Femur (tissue), 1 donor: ENCODE measurements around the gene NAGS.
"Not testable (repeated sequence)": the region's sequence is repeated elsewhere in the genome, so short reads cannot be mapped to it uniquely, and the experiment has no call there.

Source experiments
- DNase-seq: peaks from one replicate; pipeline ENCODE4 v3.0.0-alpha.2; 2017

The NAGS gene

GRCh38 chr17:43984521-43984920 lies 19.9 kb upstream of the NAGS start:
- DNase-seq = no peak

GRCh38 chr17:43986225-43986981 lies 18.0 kb upstream of the NAGS start:
- no peak for DNase-seq

GRCh38 chr17:43987131-43988021 lies 17.0 kb upstream of the NAGS start:
- DNase-seq = no peak

GRCh38 chr17:43988301-43988700 lies 16.1 kb upstream of the NAGS start:
- no peak for DNase-seq

- no peak for DNase-seq
These were observed 11.8 kb upstream of the NAGS start for GRCh38 chr17:43992641-43993040.

GRCh38 chr17:43994272-43995149 lies 9.9 kb upstream of the NAGS start:
- DNase-seq = peak; percentile 70

GRCh38 chr17:43995150-43995471 lies 9.3 kb upstream of the NAGS start:
- DNase-seq = no peak

GRCh38 chr17:43997180-43997579 lies 7.2 kb upstream of the NAGS start:
- DNase-seq = not testable (repeated sequence)

- no peak for DNase-seq
These were observed 5.9 kb upstream of the NAGS start for GRCh38 chr17:43998552-43998951.

GRCh38 chr17:43999024-43999423 lies 5.4 kb upstream of the NAGS start:
- DNase-seq = no peak

GRCh38 chr17:44000141-44000860 lies 4.1 kb upstream of the NAGS start:
- DNase-seq = no peak

GRCh38 chr17:44000871-44001460 lies 3.5 kb upstream of the NAGS start:
- DNase-seq = no peak

GRCh38 chr17:44001461-44001920 lies 2.9 kb upstream of the NAGS start:
- DNase-seq = no peak

- no peak for DNase-seq
These were observed 2.1 kb upstream of the NAGS start for GRCh38 chr17:44002141-44002848.

- peak; percentile 36 for DNase-seq
These were observed 522 bp downstream of the NAGS start for GRCh38 chr17:44004761-44005526.

GRCh38 chr17:44005527-44006271 lies 1.3 kb downstream of the NAGS start:
- peak; percentile 37 for DNase-seq

GRCh38 chr17:44006272-44006597 lies 1.8 kb downstream of the NAGS start:
- no peak for DNase-seq

GRCh38 chr17:44006598-44007345 lies 2.4 kb downstream of the NAGS start:
- peak; percentile 97 for DNase-seq
